Stimulated activated CD4-positive, alpha-beta T cell treated with anti-CD3 and anti-CD28 coated beads, Interleukin-12 subunit alpha, Interleukin-12 subunit beta, amount 100 ng/mL, for 48 hours (primary cell): ENCODE results near the gene NAGLU.
"Not testable (repeated sequence)": the region's sequence is repeated elsewhere in the genome, so short reads cannot be mapped to it uniquely, and the experiment has no call there.

ENCODE experiments used
- DNase-seq, 3 donors: peaks; one replicate each; pipeline ENCODE4 v3.0.0-alpha.2; 2020; ENCODE audit warnings: low read depth in 2 of 3, low spot score in 1 of 3

NAGLU gene

DNA sequence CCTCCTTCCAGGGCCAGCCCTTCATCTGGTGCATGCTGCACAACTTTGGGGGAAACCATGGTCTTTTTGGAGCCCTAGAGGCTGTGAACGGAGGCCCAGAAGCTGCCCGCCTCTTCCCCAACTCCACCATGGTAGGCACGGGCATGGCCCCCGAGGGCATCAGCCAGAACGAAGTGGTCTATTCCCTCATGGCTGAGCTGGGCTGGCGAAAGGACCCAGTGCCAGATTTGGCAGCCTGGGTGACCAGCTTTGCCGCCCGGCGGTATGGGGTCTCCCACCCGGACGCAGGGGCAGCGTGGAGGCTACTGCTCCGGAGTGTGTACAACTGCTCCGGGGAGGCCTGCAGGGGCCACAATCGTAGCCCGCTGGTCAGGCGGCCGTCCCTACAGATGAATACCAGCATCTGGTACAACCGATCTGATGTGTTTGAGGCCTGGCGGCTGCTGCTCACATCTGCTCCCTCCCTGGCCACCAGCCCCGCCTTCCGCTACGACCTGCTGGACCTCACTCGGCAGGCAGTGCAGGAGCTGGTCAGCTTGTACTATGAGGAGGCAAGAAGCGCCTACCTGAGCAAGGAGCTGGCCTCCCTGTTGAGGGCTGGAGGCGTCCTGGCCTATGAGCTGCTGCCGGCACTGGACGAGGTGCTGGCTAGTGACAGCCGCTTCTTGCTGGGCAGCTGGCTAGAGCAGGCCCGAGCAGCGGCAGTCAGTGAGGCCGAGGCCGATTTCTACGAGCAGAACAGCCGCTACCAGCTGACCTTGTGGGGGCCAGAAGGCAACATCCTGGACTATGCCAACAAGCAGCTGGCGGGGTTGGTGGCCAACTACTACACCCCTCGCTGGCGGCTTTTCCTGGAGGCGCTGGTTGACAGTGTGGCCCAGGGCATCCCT is 7.4 kb downstream of the NAGLU start:
- DNase-seq, result no peak

DNA sequence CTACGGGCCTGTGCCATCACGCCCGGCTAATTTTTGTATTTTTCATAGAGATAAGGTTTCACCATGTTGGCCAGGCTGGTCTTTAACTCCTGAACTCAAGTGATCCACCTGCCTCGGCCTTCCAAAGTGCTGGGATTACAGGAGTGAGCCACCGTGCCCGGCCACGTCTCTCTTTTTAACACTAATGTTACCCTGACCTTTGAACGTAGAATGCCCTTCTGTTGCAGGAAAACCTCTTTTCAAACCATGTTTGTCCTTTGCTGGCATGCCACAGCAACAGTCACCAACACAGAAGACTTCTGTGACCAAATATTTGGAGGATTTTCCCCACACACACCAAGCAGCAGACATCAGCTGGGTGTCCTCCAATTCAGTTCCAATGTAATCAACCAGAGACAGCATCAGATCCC is 8.8 kb downstream of the NAGLU start:
- no peak for DNase-seq

DNA sequence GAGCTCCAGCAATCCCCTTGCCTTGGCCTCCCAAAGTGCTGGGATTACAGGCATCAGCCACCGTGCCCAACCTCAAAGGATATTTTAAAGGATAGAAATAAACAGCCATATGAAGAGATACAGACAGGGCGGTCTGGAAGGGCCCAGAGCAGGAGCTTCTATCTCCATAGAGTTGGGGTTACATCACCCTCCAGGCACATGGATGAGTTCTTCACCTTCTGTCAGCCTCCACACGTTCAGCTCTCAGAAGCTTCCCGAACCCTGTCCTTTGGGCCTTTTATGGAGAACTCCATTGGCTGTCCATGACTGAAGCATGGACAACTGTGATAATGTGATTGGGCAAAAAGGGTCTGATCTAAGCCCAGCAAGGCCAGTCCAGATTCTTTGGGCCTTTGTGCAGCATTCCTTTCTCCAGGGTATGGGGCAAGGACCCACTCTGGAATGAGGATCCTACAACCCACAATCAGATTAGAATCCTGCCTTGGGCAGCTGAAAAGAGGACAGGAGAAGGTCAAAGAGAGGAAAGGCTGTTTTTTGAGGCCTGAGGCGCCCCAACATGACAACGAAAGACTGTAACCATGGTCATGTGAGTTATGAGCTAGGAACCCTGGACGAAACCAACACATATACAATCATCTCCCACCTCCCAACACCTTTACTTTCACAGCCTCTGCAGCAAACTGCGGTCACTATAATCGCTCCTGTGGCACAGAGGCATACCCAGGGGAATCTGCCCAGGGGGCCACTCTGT is 9.9 kb downstream of the NAGLU start:
- not testable (repeated sequence) for DNase-seq

DNA sequence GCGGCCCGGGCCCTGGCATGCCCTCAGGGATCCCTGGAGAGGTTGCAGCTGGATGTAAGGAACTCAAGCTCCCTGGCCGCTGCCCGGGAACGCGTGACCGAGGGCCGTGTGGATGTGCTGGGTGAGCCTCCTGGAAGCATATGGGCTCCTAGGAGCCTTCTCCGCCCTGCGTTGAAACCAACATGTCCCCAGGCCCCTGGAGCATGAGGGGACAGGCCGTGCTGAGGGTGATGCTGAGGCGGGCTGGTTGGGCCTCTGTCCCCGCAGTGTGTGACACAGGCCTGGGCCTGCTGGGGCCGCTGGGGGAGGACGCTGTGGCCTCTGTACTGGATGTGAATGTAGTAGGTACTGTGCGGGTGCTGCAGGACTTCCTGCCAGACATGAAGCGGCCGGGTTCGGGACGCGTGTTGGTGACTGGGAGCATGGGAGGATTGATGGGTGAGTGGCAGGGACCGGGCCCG is 11.0 kb downstream of the NAGLU start:
- DNase-seq, result no peak

DNA sequence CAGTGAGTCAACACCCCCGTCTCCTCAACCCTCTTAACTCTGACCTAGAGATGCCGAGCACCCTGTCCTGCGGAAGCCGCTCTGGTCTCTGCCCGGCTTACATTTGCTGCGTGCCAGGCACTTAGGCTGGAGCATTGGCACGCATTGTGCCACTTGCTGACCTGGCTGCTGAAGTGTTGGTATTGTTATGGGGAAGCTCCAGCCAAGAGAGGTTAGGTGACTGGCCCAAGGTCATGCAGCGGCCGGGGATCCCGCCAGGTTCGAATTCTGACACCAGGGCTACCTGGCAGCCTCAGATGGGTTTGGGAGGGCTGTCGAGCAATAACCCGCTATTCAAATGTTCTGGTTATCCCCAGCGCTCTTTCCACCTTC is 11.6 kb downstream of the NAGLU start:
- no peak for DNase-seq

DNA sequence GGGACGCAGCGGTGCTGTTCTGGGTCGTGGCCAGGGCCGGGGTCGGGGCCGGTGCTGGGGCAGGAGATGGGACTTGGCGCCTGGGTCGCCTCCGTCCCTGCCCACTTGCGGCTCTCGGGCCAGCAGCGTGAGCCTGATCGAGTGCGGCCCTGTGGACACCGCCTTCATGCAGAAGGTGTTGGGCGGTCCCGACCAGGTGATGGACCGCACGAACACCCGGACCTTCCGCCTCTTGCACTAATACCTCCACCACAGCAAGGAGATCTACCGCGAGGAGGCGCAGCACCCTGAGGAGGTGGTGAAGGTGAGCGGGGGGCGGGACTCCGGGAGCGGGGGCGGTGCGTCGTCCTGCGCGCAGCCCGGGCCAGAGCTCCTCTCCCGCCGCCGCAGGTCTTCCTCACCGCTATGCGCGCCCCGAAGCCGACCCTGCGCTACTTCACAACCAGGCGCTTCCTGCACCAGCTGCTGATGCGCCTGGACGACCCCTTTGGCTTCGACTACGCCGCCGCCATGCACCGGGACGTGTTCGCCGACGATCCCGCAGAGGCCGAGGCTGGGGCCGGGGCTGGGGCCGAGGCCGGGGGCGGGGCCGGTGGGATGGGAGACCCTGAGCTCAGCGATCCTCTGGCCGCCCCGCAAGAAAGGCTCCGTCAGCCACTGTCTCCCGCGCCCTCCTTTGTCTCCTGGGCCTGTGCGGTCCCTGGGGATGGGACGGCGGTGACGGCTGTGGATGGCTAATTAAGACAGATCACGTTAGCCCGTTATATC is 12.2 kb downstream of the NAGLU start:
- peak; percentile 59 to 80 (median 75) for DNase-seq

DNA sequence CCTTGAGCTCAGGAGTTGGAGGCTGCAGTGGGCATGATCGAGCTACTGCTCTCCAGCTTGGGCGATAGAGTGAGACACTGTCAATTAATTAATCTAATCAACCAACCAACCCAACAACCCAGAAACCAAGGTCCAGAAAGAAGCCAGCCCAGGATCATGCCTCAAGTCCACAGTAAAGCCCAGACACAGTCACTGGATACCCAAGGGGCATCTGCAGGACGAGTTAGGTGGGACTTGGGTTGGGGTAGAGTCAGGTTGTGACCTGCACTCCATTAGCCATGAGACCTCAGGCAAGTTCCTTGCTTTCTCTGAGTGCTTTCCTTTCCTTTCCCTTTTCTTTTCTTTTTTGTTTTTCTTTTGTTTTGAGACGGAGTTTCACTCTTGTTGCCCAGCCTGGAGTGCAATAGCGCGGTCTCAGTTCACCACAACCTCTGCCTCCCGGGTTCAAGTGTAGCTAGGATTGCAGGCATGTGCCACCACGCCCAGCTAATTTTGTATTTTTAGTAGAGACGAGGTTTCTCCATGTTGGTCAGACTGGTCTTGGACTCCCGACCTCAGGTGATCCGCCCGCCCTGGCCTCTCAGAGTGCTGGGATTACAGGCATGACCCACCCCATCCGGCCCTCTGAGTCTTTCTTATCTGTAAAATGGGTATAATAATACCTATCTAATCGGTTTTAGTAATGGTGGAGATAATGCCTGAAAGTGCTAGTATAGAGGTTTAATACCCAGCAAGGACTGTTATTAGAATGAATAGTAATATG is 13.1 kb downstream of the NAGLU start:
- DNase-seq, result no peak

DNA sequence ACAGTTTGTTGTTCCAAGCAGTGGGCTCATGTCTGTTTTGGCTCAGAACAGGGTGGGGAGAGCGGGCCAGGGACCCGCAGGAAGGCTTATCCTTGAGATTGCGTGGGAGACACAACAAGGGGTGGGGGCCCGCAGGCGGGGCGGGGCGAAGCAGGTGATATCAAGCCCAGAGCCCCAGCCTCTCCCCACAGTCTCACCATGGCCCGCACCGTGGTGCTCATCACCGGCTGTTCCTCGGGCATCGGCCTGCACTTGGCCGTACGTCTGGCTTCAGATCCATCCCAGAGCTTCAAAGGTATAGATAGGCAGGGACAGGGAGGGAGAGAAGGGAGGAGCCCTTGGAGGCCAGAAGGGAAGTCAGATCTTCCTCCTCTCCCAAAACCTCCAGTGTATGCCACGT is 16.7 kb downstream of the NAGLU start, which contains the start of gene HSD17B1:
TSS of gene HSD17B1 (plus strand) at position 188 of the 400 bp plus-strand sequence. CDS start at position 199, 11 bp downstream.
- not testable (repeated sequence) for DNase-seq

DNA sequence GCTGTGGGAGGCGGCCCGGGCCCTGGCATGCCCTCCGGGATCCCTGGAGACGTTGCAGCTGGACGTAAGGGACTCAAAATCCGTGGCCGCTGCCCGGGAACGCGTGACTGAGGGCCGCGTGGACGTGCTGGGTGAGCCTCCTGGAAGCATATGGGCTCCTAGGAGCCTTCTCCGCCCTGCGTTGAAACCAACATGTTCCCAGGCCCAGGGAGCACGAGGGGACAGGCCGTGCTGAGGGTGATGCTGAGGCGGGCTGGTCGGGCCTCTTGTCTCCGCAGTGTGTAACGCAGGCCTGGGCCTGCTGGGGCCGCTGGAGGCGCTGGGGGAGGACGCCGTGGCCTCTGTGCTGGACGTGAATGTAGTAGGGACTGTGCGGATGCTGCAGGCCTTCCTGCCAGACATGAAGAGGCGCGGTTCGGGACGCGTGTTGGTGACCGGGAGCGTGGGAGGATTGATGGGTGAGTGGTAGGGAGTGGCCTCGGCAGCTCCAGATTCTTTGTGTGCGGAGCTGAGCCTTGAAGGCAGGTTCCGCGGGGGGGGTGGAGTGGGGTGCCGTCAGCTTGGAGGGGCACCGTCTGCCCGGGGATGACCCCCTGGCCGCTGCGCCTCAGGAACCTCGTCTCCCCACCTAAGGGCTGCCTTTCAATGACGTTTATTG is 17.2 kb downstream of the NAGLU start:
- no peak for DNase-seq

DNA sequence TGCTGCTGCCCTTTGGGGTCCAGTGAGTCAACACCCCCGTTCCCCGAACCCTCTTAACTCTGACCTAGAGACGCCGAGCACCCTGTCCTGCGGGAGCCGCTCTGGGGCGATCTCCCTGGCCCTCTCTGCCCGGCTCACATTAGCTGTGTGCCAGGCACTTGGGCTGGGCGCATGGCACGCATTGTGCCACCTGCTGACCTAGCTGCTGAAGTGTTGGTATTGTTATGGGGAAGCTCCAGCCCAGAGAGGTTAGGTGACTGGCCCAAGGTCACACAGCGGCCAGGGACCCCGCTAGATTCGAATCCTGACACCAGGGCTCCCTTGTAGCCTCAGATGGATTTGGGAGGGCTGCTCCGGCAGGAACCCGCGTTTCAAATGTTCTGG is 17.8 kb downstream of the NAGLU start:
- DNase-seq, result no peak

DNA sequence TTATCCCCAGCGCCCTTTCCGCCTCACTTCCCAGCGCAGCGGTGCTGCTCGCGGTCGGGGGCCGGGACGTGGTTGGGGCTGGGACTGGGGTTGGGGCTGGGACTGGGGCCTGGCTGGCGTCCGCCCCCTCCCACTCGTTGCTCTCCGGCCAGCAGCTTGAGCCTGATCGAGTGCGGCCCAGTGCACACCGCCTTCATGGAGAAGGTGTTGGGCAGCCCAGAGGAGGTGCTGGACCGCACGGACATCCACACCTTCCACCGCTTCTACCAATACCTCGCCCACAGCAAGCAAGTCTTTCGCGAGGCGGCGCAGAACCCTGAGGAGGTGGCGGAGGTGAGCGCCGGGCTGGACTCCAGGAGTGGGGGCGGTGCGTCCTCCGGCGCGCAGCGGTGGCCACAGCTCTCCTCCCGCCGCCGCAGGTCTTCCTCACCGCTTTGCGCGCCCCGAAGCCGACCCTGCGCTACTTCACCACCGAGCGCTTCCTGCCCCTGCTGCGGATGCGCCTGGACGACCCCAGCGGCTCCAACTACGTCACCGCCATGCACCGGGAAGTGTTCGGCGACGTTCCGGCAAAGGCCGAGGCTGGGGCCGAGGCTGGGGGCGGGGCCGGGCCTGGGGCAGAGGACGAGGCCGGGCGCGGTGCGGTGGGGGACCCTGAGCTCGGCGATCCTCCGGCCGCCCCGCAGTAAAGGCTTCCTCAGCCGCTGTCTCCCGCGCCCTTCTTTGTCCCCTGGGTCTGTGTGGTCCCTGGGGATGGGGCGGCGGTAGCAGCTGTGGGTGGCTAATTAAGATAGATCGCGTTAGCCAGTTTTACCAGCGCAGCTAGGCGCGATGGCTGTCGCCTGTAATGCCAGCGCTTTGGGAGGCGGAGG is 18.4 kb downstream of the NAGLU start:
- peak in 2 of 3 donors; percentile 52 to 76 for DNase-seq

DNA sequence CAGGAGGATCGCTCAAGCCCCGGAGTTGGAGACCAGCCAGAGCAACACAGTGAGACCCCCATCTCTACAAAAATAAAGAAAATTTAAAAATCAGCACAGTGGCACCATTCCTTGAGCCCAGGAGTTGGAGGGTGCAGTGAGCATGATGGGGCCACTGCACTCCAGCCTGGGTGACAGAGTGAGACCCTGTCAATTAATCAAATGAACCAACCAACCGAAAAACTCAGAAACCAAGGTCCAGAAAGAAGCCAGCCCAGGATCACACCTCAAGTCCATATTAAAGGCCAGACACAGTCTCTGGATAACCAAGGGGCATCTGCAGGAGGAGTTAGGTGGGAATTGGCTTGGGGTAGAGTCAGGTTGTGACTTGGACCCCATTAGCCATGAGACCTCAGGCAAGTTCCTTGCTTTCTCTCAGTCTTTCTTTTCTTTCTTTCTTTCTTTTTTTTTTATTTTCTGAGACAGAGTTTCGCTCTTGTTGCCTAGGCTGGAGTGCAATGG is 19.1 kb downstream of the NAGLU start:
- no peak for DNase-seq

DNA sequence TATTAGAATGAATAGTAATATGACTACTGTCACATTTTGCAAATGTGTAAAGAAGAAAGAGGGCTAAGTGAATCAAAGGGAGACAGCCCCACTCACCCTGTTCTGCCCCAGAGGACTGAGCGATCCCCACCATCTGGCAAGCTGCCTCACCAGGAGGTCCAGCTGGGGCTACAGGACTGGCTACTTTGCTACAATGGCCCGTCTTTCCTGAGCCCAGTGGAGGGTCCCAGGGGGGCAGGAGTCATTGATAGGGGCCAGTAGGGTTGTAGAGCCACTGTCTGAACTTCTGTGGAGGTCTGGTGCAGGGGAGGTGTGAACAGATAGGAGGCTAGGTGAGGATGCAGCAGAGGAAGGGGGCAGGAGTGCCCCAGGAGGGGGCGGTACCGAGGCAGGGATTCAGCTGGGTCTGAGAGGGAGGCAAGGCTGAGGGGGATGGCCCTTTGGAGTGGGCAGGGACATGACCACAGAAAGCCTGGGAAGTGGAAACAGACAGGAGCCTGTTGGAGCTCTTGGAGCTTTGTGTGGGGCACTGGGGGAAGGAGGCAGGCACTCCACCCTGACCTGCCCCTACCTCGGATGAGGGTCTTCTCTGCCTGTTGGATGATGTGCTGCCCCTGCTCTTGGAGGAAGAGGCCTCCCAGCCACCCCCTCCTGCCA is 20.0 kb downstream of the NAGLU start:
- DNase-seq, result not testable (repeated sequence)

DNA sequence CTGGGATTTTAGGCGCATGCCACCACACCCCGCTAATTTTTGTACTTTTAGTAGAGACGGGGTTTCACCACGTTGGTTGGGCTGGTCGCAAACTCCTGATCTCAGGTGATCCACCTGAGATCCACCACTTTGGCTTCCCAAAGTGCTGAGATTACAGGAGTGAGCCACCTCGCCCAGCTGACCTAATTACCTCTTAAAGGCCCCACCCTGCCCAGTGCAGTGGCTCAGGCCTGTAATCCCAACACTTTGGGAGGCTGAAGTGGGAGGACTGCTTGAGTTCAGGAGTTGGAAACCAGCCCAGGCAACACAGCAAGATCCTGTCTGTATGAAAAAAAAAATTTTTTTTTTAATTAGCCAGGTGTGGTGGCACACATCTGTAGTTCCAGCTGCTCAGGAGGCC is 23.0 kb downstream of the NAGLU start:
- DNase-seq, result no peak

DNA sequence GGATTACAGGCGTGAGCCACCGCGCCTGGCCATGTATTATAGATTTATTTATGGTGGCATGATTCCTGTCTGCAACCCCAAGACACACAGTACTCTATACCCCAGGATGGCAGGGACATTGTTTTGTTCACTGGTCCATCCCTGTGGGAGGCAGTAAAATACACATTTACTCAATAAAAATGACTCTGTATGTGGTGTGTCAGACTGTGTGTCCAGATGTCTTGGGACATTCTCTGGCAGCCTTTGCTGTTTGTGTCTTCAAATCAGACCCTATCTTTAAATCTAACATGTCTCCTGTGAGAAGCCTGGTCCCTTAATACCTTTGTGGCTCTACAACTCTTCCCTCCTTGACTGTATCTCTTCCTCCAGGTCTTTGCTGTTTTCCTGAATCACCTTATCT is 24.2 kb downstream of the NAGLU start:
- DNase-seq, result no peak

DNA sequence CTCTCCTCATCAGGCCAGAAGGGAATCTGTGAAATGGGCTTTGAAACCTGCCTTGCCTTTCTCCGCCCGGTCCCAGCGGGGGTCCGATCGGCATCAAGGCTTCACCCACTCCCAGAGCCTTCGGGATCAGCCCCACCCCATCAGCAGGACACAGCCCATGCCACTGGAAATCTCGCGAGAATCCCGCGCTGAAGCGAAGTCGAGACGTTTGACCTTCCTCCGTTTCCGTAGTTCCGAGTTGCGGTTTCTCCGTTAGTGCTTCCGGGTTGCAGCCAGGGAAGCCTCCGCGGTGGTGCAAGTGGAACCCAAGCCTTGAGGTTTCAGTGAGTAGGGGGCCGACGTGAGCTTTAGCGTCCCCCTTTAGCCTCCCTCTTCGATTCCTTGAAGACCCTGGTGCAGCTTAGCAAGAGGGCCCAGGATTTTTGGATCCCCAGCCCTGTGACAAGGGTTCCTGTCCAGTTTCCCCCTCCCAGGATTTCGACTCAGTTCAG is 25.9 kb downstream of the NAGLU start, which contains the start of gene COASY:
TSS of gene COASY (plus strand) at position 252 of the 491 bp plus-strand sequence. CDS start 475 bp downstream, outside the sequence.
- DNase-seq, result peak; percentile 90 to 94 (median 90)

DNA sequence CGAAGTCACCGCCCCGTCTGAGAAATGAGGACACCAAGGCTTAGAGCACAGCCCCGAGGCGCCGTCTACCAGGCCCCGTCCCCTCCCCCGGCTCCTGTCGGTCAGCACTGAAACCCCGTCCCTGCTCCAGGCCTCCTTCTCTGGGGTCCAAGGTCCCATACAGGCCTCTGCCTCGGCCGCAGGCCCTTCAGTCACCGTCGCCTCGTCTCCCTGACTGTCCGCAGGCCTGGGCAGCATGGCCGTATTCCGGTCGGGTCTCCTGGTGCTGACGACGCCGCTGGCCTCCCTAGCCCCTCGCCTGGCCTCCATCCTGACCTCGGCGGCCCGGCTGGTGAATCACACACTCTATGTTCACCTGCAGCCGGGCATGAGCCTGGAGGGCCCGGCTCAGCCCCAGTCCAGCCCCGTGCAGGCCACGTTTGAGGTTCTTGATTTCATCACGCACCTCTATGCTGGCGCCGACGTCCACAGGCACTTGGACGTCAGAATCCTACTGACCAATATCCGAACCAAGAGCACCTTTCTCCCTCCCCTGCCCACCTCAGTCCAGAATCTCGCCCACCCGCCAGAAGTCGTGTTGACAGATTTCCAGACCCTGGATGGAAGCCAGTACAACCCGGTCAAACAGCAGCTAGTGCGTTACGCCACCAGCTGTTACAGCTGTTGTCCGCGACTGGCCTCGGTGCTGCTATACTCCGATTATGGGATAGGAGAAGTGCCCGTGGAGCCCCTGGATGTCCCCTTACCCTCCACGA is 26.5 kb downstream of the NAGLU start:
- no peak for DNase-seq
